Right kidney (tissue), 1 donor: ENCODE results near the gene KCNN3.

Experiments
- DNase-seq: peaks from one replicate; pipeline ENCODE4 v3.0.0-alpha.2; 2016

KCNN3 gene

GRCh38 chr1:154841384-154841783 lies 28.7 kb downstream of the KCNN3 start:
- DNase-seq = no peak

DNA sequence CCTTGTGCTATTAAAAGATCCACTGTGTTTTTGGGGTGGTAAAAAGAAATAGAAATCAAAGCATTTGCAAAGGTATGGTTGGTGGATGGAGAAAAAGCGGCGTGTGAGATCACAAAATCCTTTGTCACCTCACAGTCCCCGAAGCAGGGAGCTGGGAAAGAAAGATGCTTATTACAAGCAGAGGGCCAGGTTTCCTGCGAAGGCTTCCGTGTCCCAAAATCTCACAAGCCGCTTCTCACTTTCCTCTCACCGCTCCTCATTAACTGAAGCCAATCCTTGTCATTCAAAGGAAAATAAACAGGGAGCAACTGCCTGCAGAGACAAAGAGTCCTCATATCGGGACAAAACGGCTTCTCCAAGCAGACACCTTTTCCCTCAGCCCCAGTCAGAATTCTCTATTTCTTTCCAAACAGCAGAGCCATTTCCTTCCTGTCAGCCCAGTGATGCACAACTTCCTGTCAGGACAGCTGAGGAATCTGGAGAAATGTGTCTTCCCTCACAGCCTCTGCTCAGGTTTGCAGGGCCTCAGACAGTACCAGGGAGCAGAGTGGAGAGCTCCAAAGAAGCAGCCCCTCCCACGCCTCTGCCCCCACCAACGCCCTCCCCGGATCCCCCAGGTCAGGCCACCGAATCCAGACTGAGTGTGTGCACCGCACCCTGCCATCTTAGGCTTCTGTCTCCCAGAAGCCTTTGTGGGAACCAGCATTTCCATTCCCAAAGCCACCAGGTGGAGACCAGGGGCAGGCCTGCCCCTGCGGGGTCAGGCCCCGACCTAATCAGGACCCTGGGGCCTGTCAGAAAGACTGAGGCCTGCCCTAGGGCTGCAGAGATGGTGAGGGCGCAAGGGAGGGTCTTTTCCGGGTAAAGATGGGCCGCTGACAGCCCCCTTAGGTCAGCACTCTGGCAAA lies 29.6 kb downstream of the KCNN3 start:
- no peak for DNase-seq

GRCh38 chr1:154839691-154840090 lies 30.4 kb downstream of the KCNN3 start:
- DNase-seq = no peak

- DNase-seq = no peak
Observed at GRCh38 chr1:154838988-154839387, 31.1 kb downstream of the KCNN3 start.

GRCh38 chr1:154838461-154838860 lies 31.6 kb downstream of the KCNN3 start:
- no peak for DNase-seq

- DNase-seq = peak; percentile 66
Observed at GRCh38 chr1:154837672-154838171, 32.4 kb downstream of the KCNN3 start.

- no peak for DNase-seq
Observed at GRCh38 chr1:154837034-154837671, 32.9 kb downstream of the KCNN3 start.

GRCh38 chr1:154835531-154836324 lies 34.4 kb downstream of the KCNN3 start:
- DNase-seq = no peak

DNA sequence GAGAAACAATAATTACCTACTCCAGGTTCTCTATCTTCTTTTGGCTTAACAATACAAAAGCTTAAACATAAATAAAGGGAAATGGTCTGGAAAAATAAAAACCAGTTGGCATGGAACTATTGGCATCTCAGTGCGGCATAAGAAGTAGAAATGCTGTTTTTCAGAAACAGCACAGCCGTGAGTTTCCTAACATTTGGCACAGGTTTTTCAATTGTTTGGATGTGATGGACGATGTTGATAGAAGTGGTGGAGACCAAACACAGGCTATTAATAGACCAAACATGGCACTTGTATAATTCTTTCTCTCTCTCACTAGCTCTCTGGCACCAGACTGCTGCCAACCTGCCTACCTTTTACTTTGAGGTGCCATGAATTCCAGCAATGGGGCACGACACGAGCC lies 36.2 kb downstream of the KCNN3 start:
- DNase-seq = no peak

DNA sequence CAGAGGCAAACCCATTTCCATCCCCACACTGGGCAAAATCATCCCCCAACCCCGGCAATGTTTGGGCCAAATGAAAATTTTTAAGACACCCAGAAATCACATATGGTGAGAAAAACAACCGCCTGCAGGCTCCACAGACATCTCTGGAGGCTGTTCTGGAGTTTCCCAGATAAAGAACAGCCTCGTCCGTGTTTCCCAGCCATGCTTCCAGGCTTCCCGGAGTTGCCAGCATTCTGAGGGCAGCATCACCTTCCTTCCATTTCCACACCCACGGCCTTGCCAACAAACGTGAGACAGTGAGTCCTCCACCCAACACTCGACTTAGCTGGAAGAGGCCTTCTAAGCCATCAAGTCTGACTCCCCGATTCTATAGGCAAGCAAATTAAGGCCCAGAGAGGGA lies 36.9 kb downstream of the KCNN3 start:
- no peak for DNase-seq

GRCh38 chr1:154832384-154832783 lies 37.7 kb downstream of the KCNN3 start:
- no peak for DNase-seq

DNA sequence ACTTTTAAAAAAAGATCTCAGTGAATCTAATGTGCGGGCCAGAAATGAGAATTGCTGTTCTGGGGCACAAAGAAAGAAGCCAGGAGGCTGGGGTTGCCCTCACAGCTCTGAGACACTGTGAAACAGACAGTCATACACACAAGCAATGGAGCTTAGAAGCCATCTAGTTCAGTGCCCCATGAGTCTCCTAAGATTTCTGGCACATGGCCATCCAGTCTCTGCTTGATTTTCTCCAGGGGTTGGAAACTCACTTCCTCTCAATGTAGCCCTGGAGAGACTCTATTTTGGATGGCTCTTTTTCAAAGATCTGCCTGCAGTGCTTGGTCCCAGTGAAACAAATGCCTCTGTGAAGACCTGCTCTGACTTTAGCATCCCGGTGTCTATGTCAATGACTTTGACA lies 38.6 kb downstream of the KCNN3 start:
- DNase-seq = no peak

GRCh38 chr1:154829062-154829461 lies 41.0 kb downstream of the KCNN3 start:
- DNase-seq = no peak

- DNase-seq = no peak
Observed at GRCh38 chr1:154824179-154825000, 45.7 kb downstream of the KCNN3 start.

- no peak for DNase-seq
Observed at GRCh38 chr1:154822717-154823116, 47.4 kb downstream of the KCNN3 start.

DNA sequence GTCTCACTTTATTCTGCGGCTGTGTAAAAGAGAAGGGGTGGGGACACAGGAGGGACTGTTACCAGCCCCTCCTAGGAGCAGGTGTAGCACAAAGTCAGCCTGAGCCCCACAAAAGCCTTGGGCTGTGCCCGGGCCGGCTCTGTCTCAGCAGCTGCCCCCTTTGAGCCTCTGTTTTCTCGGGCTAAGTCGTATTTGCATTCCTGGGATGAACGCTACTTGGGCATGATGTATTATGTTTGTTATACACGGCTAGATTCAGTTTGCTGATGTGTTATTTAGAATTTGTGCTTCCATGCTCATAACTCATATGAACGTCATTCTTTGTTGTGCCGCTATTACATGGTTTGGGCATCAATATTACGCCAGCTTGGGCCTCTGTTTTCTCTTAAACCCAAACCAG lies 47.8 kb downstream of the KCNN3 start:
- DNase-seq = no peak

DNA sequence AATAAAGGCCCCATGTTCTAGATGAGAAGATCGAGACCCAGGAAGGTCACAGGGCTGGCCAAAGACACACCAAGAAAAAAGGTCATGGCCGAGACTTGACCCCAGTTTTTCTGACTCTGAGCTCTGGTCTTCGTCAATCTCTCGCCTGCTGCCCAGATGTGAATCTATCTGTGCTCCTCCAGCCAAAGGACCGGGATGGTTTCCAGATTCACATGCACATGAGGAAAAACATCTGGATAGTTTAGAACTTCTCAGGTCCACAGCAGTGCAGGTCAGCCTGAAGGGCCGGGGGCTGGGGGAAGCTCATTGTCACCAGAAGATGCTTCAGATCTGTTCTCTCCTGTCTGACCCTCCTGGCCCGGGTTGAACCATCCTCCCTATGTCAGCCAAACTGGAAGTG lies 49.0 kb downstream of the KCNN3 start:
- no peak for DNase-seq

GRCh38 chr1:154820646-154821045 lies 49.4 kb downstream of the KCNN3 start:
- DNase-seq = no peak

- DNase-seq = no peak
Observed at GRCh38 chr1:154819628-154820590, 50.2 kb downstream of the KCNN3 start.

DNA sequence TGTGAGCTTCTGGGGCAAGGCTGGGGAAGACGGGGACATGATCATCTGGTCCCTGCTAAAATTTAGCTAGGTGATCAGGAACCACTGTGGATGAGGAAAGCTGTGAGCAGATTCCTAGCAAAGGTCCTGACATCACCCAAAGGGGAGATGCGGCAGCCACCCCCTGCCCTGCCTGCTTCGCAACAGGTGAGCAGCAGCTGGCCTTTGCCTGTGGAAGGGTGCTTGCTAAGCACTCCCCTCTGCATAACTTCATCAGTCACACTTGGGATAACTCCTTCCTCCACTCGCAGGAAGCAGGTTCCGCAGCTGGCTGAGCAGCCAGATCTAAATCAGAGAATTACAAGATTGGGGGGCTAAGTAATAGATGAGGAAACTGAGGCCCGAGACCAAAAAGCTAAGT lies 51.2 kb downstream of the KCNN3 start:
- no peak for DNase-seq

- no peak for DNase-seq
Observed at GRCh38 chr1:154816937-154817336, 53.1 kb downstream of the KCNN3 start.
